Smooth muscle cell (in vitro differentiated cells): Measurements from ENCODE around the gene GATA2. TPM values are rescaled to one million over a fixed set of nuclear protein-coding genes. Genes with fewer than 3 reads are reported as not detected.

Experiments used
- DNase-seq: peaks from one replicate; lab custom pipeline; 2025; ENCODE audit not compliant: unreplicated experiment; lab: John Stamatoyannopoulos, UW
- H2AFZ ChIP-seq: fragments of 200-600 bp; sonication (generic); 2 replicates; pipeline ENCODE4 v1.6.0; 2016; ENCODE audit warnings: antibody characterized with exemption, low read depth, mild to moderate bottlenecking
- H3F3A ChIP-seq: fragments of 200-600 bp; sonication (generic); 2 replicates; pipeline ENCODE4 v1.6.0; 2017; ENCODE audit warnings: antibody characterized with exemption, low read depth
- H3K27ac ChIP-seq: fragments of 200-600 bp; sonication (generic); 2 replicates; pipeline ENCODE4 v1.5.1; 2016; ENCODE audit warnings: low read depth, mild to moderate bottlenecking
- H3K27me3 ChIP-seq: fragments of 200-600 bp; sonication (generic); 2 replicates; pipeline ENCODE4 v1.6.1; 2016; ENCODE audit warnings: low read depth, mild to moderate bottlenecking
- H3K36me3 ChIP-seq: fragments of 200-600 bp; sonication (generic); 2 replicates; pipeline ENCODE4 v1.5.1; 2016; ENCODE audit warnings: low read depth
- H3K4me1 ChIP-seq: fragments of 200-600 bp; sonication (generic); 2 replicates; pipeline ENCODE4 v1.5.1; 2016; ENCODE audit warnings: low read depth
- H3K4me2 ChIP-seq: fragments of 200-600 bp; sonication (generic); 2 replicates; pipeline ENCODE4 v1.6.0; 2016; ENCODE audit warnings: mild to moderate bottlenecking
- H3K4me3 ChIP-seq: fragments of 200-600 bp; sonication (generic); 2 replicates; pipeline ENCODE4 v1.5.1; 2016; ENCODE audit warnings: mild to moderate bottlenecking
- H3K79me2 ChIP-seq: fragments of 200-600 bp; sonication (generic); 2 replicates; pipeline ENCODE4 v1.6.0; 2016; ENCODE audit warnings: low read depth, mild to moderate bottlenecking
- H3K9ac ChIP-seq: fragments of 200-600 bp; sonication (generic); 2 replicates; pipeline ENCODE4 v1.6.0; 2016; ENCODE audit warnings: low read depth
- H3K9me3 ChIP-seq: fragments of 200-600 bp; sonication (generic); replicated peaks from 2 replicates; pipeline ENCODE4 v1.5.1; 2016; ENCODE audit warnings: low read depth
- H4K20me1 ChIP-seq: fragments of 200-600 bp; sonication (generic); 2 replicates; pipeline ENCODE4 v1.6.0; 2016; ENCODE audit warnings: low read depth
- CTCF ChIP-seq: fragments of 200-600 bp; sonication (generic); IDR thresholded peaks from 2 replicates; pipeline ENCODE4 v1.5.1; 2017; ENCODE audit warnings: borderline replicate concordance, mild to moderate bottlenecking, antibody characterized with exemption; ENCODE audit not compliant: insufficient read depth, poor library complexity, severe bottlenecking
- WGBS: methylation state at CpG from one replicate; pipeline ENCODE4 v1.1.7; 2016; ENCODE audit warnings: low lambda C conversion rate; 5-methylcytosine and 5-hydroxymethylcytosine counted together
- polyA plus RNA-seq: library from polyadenylated mRNA; unstranded; fragments of >200 nt; fragmentation: Nextera tagmentation; extraction: Ambion mirVana; gene quantifications from 2 replicates; pipeline ENCODE4 v1.2.1, GENCODE V29; 2016
- total RNA-seq: library from RNA; depleted of rRNA; stranded (reverse); fragments of >200 nt; gene quantifications from 2 replicates; pipeline ENCODE4 v1.2.3, GENCODE V29; 2014

GATA2 gene
- total and polyA plus RNA-seq, 2 experiments from 2014 or later = 5.8 to 6.8 TPM

- H3K4me3 ChIP-seq = no peak overlapping the region
- H3F3A ChIP-seq = no peaks in the 10 kb centered on the region
- TF ChIP-seq CTCF = no peak
- no peak overlapping the region for H3K9ac ChIP-seq
- H4K20me1 ChIP-seq = no peaks in the 10 kb centered on the region
- no peak overlapping the region for H3K27ac ChIP-seq
- no peak overlapping the region for H3K4me2 ChIP-seq
- no peak overlapping the region for H2AFZ ChIP-seq
- H3K79me2 ChIP-seq = no peaks in the 10 kb centered on the region
- H3K9me3 ChIP-seq = no peaks in the 10 kb centered on the region
- H3K4me1 ChIP-seq = no peaks in the 10 kb centered on the region
- no peaks in the 10 kb centered on the region for H3K27me3 ChIP-seq
- DNase-seq = no peak
- 95% methylated on average over 6 of the region's 6 CpGs for WGBS
- H3K36me3 ChIP-seq = no peaks in the 10 kb centered on the region
Observed at GRCh38 chr3:128442949-128443348, 50.1 kb downstream of the GATA2 start.

DNA sequence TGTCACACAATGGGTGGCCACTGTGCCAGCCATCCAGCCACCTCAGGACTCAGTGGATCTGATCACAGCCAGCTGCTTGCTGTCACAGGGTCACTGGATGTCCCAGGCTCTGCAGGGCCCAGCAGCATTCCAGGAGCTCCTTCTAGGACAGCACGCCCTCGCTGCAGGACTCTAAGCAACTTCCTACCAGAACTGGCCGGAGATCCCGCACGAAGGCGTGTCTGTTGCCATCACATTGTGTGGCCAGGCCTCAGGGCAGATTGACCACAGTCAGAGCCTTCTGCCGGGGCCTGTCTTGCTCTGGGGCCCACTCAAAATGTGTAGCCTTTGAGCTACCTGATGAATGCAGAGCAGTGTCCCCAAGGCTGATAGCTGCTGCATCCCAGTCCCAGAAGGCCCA is 50.9 kb downstream of the GATA2 start:
- Histone ChIP-seq H3K27me3 (no peaks in the 10 kb centered on the region), H3K4me2 (no peak overlapping the region), H3K9ac (no peak overlapping the region), H3K4me1 (no peaks in the 10 kb centered on the region), H3F3A (no peaks in the 10 kb centered on the region), H4K20me1 (no peaks in the 10 kb centered on the region), H3K4me3 (no peak overlapping the region), H3K27ac (no peak overlapping the region), H3K9me3 (no peaks in the 10 kb centered on the region), H3K79me2 (no peaks in the 10 kb centered on the region), H3K36me3 (no peaks in the 10 kb centered on the region), H2AFZ (no peak overlapping the region)
- WGBS = 69% methylated on average over 7 of the region's 7 CpGs
- no peak for DNase-seq
- TF ChIP-seq CTCF = no peak

GRCh38 chr3:128439226-128439625 is 53.8 kb downstream of the GATA2 start:
- H3K4me1 ChIP-seq = no peaks in the 10 kb centered on the region
- no peak overlapping the region for H3K9ac ChIP-seq
- 100% methylated on average over 2 of the region's 3 CpGs for WGBS
- no peaks in the 10 kb centered on the region for H3K27me3 ChIP-seq
- no peaks in the 10 kb centered on the region for H3K79me2 ChIP-seq
- no peaks in the 10 kb centered on the region for H3K9me3 ChIP-seq
- no peak for DNase-seq
- TF ChIP-seq CTCF = no peak
- H3K4me2 ChIP-seq = no peak overlapping the region
- no peak overlapping the region for H2AFZ ChIP-seq
- no peaks in the 10 kb centered on the region for H3K36me3 ChIP-seq
- no peaks in the 10 kb centered on the region for H3F3A ChIP-seq
- H3K27ac ChIP-seq = no peak overlapping the region
- no peak overlapping the region for H3K4me3 ChIP-seq
- H4K20me1 ChIP-seq = no peaks in the 10 kb centered on the region

DNA sequence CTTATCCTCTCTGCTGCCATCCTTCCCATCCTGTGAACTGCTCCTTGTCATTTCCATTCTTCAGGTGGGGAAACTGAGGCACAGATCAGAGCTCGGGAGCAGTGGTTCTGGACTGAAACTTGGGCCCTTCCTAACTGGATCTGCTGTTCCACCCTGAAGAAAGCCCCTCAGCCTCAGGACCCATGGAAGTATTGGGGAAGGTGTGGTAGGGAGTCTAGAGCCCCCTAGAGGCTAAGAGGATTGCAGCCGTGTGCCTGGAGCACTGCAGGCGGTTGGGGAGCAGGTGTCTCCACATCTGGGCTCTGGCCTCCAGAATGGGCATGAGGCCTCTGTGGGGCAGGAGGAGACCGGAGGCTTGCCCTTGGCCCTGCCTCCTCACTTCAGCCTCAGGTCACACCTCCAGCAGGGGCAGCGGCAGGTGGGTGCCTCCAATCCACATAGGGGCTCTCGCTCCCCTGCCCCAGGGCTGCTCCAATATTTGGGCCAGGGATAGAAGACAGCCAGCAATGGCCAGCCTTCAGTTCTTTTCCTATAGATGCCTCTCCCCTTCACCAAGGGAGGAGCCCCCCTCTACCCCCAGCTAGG is 54.4 kb downstream of the GATA2 start:
- TF ChIP-seq CTCF = peak; percentile 29
- Histone ChIP-seq H3K4me3 (no peak overlapping the region), H3K27ac (no peak overlapping the region), H3K4me2 (no peak overlapping the region), H3K27me3 (peaks cover 5% of the 10 kb centered on the region), H3K4me1 (no peaks in the 10 kb centered on the region), H4K20me1 (no peaks in the 10 kb centered on the region), H3F3A (peaks cover 4% of the 10 kb centered on the region), H3K36me3 (no peaks in the 10 kb centered on the region), H3K9ac (no peak overlapping the region), H3K79me2 (no peaks in the 10 kb centered on the region), H2AFZ (no peak overlapping the region), H3K9me3 (no peaks in the 10 kb centered on the region)
- 74% methylated on average over 6 of the region's 6 CpGs for WGBS
- no peak for DNase-seq
